IPS-NIHi7 (cell line): ENCODE data around the gene GBP2.
"Not testable (repeated sequence)": the region's sequence is repeated elsewhere in the genome, so short reads cannot be mapped to it uniquely, and the experiment has no call there.

Experiments
- DNase-seq: peaks from one replicate; pipeline ENCODE4 v3.0.0; 2012; ENCODE audit warnings: mixed read lengths; ENCODE audit errors: extremely low spot score

Gene GBP2, protein sequence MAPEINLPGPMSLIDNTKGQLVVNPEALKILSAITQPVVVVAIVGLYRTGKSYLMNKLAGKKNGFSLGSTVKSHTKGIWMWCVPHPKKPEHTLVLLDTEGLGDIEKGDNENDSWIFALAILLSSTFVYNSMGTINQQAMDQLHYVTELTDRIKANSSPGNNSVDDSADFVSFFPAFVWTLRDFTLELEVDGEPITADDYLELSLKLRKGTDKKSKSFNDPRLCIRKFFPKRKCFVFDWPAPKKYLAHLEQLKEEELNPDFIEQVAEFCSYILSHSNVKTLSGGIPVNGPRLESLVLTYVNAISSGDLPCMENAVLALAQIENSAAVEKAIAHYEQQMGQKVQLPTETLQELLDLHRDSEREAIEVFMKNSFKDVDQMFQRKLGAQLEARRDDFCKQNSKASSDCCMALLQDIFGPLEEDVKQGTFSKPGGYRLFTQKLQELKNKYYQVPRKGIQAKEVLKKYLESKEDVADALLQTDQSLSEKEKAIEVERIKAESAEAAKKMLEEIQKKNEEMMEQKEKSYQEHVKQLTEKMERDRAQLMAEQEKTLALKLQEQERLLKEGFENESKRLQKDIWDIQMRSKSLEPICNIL

DNA sequence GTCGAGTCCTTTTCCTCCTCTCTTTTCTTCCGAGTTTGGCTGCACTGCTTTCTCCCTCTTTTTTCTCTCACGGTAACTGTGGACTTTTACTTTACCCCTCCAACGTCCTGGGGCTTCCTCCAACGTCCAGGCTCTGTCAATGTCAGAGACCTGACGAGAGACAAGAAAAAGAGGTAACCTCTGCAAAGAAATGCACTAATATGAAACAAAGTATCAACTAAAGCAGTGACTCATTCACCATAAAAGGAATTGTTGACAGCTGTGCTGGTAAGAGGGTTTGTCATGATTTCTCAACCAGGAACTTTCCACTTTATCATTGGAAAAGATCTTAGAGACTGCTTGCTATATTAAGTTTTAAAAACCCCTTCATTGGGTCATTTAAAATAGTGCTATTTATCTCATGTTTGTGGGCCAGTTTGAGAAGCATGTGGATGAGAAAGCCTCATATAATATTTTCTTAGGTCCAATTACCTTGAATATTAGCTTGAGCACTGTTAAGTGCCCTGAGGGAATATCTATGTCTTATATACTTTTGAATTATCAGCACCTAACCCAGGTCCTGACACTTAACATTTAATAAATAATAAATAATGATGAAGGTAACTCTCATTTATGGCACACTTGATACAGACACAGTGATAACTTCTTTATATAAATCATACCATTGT lies at the start of gene GBP2:
TSS of gene GBP2 (minus strand) at position 202 of the 668 bp plus-strand sequence. CDS start 4,148 bp downstream, outside the sequence.
- DNase-seq = peak; percentile 17

DNA sequence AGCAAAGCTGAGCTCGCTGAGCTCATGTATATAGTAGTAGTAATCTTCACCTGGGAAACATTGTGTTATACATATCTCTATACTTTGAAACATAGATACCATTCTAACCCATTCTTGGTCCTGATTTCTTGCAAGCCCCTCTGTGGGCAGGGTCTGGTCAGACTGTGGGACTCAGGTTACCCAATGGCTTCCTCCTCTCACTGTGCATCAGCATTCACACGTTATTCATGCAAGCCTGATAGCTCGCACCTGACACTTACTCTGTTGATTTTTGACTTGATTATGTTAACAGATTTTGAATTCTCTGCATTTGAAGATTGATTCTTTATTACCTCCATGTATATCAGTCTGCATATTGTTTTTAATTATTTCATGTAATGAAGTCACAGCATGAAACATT lies 48.6 kb upstream of the GBP2 start:
- DNase-seq = no peak

GRCh38 chr1:89172468-89173143 lies 46.7 kb upstream of the GBP2 start:
- DNase-seq = no peak

DNA sequence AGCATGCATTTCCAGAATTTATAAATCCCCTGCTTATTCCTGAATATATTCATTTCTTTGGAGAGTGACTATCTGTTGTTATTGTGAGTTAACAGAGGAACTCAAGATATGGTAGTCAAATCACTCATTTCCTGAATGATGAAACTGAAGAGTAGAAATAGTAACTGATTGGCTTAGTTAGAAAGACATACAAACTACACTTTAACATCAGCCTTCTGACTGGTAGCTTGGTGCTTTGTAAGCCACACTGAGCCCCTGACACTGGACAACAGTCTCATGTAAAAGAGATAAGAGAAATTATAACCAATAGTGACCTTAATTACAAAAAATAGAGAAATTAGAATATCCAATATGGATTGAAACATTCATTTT lies 45.1 kb upstream of the GBP2 start:
- DNase-seq = no peak

DNA sequence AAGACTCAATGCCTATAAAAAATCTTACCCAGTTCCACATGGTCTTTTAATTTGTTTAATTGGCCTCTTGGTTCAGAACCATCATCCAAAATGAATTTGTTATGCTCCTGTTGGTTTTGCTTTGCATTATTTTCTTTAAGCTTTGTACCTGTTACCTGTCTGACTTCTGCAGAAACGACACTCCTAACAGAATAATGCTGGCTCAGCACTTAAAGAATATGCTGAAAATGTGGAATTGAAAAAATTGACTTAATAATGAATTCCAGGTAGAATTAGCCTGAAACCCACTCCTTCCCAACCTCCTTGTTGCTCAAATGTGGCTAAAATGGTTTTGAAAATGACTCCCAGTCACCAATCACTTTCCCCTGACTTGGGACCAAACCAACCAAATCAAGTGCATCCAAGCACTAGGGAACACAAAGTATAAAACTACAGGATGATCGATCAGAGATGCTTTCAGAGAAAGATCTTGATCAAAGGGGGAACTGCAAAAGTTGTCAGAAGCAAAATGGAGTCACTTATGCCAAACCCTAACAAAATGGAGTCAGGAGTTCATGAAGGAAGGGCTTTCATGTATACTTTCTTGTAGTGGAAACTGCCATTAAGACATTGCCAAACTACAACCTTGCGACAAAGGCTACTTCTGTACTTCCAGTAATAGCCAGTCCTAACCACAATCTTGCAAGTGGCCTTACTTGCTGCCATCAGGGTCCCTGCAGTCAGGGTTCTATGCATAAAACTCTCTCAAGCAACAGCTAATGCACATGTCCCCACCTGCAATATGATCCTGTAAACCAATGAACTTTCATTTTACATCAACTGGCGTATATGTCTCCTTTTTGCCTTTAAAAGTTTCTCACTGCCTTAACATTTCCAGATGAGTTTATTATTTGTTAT lies 44.5 kb upstream of the GBP2 start:
- DNase-seq = no peak

DNA sequence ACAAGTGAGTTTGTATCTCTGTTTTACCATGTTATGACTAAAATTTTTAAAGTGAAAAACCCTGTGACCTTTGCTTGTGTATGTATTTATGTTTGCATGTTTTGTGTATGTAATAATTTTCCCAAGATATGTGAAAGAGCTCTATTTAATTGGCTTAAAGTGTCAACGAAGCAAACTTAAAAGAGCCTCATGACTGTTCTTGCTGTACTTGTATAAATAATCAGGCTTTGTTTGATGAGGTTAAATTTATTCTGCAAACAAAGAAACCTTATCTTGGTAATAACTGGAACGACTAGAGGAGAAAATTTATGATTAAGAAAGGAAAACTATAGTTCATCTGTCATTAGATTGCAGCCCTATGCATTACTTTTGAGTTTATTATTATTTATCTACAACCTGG lies 43.3 kb upstream of the GBP2 start:
- DNase-seq = no peak

GRCh38 chr1:89167590-89168230 lies 41.8 kb upstream of the GBP2 start:
- no peak for DNase-seq

GRCh38 chr1:89166705-89167104 lies 40.8 kb upstream of the GBP2 start:
- no peak for DNase-seq

- no peak for DNase-seq
These were observed 39.9 kb upstream of the GBP2 start for GRCh38 chr1:89165811-89166210.

DNA sequence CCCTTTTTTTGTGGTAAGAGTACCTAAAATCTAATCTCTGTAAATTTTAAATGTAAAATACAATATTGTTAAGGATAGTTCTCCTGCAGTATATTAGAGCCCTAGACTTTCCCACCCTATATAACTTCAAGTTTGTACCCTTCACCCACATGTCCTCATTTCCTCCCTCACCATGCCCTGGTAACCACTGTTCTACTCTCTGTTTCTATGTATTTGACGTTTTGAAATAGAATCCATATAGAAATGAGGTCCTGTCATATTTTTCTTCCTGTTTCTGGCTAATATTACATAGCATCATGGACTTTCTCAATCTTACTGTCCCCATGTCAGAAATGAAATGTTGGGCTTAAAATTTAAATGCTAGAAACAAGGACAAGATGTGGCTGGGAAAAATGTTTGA lies 25.1 kb upstream of the GBP2 start:
- DNase-seq = no peak

DNA sequence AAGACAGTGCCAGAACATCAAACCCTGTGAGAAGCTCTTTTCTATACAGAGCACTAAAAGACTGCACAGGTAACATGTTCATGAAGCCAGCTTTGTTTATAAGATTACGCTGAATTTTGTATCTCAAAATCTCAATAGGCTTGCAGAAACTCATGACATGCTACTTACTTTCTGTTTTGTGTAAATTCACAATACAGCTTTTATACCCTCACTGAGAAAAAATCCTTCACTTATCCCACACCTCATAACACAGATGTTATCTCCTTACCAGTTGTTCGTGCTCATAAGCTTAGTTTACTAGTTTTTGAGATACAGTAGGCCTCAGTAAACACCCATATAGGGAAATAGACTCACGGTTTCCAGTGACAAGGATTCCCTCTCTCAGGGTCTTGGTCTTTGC lies 24.1 kb upstream of the GBP2 start:
- no peak for DNase-seq

DNA sequence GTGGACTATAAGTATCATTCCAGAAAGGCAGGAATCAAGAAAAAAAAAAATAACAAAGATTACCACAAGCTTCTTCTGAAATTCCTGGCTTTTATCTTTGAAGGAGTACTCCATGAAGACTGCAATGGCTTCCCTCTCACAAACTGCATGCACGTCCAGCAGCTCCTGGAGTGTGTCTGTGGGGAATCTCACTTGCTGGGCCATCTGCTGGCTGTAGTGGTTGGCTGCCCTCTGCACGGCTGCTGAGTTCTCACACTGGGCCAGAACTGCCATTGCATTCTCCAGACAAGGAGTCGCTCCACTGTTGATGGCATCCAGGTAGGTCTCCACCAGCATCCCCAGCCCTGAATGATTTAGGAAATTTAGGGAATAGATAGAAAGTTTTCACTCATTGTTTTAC lies 23.3 kb upstream of the GBP2 start:
- DNase-seq = peak; percentile 33

GRCh38 chr1:89147678-89148658 lies 22.1 kb upstream of the GBP2 start:
- no peak for DNase-seq

DNA sequence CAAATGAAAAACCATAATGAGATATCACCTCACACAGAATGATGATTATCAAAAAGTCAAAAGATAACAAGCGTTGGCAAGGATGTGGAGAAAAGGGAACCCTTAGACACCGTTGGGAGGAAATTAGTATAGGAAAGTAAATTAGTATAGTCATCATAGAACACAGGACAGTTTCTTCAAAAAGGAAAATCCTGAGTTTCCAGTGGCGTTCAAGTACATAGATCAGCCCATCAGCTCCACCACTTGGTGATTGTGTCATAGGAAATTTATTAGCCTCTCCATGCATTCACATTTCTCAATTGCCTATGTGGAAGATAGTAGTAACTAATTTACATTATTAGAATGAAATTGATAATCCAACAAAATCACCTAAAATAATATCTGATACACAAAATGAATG lies 20.8 kb upstream of the GBP2 start:
- no peak for DNase-seq

GRCh38 chr1:89143484-89143883 lies 17.6 kb upstream of the GBP2 start:
- DNase-seq = no peak

DNA sequence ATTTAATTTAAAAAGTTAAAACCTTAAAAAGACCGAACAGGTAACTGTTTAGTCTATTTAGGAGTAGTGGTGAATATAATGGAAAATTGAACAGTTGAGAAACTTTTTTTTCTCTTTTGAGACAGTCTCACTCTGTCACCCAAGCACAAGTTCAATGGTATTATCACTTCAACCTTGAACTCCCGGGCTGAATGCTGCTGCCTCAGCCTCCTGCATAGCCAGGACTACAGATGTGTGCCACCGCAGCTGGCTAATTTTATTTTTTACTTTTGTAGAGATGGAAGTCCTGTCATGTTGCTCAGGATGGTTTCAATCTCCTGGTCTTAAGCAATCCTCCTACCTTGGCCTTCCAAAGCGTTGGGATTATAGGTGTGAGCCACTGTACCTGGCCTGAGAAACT lies 16.2 kb upstream of the GBP2 start:
- no peak for DNase-seq

GRCh38 chr1:89133747-89134146 lies 7.8 kb upstream of the GBP2 start:
- DNase-seq = no peak

DNA sequence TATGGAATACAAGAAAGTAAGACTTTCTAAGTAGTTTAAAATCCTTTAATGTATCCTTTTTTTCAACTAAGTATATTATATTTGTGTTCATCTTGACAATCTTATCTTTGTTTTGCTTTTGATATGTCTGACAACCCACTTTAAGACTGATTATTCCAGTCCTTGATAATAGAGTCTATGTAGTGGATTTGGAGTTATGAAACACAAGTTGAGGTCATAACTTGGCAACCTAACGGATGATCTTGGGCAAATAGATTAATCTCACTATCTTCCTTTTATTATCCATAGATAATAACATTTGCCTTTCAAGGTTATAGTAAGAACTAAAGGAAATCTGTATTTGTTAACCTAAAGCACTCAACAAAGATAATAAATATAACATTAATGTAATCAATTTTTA lies 4.8 kb upstream of the GBP2 start:
- no peak for DNase-seq

GRCh38 chr1:89129911-89130310 lies 4.0 kb upstream of the GBP2 start:
- DNase-seq = no peak

- DNase-seq = not testable (repeated sequence)
These were observed 2.1 kb upstream of the GBP2 start for GRCh38 chr1:89128003-89128458.
